Measurements from ENCODE around the gene RNF212. TPM values are rescaled to one million over a fixed set of nuclear protein-coding genes. Genes with fewer than 3 reads are reported as not detected.

The RNF212 gene
- total and polyA plus RNA-seq, 3 experiments from 2014 or later = 1.2 to 2.0 (median 1.2) TPM

DNA sequence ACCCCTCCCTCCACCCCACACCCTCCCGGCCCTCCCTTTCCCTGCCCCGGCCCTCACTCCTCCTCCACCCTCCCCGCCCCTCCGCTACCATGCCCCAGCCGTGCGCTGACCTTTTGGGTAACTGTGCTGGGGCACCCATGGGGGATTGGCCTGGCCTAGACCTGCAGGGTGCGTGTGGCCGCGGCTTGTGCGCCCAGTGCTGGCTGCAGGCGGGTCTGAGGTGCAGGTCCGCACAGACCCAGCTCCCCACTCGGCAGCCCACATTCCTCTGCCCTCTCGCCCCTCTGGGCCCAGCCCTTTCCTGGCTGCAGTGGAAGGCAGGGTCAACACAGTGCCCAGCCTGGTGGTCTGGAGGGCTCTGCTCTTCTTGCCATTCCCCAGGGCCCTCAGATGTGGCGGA lies 77.3 kb downstream of the RNF212 start:
- Mint-ChIP-seq H3K27me3 (peaks cover 0 to 1% of the 10 kb centered on the region in 2 donors), H3K9me3 (no peaks in the 10 kb centered on the region), H3K4me1 (no peaks in the 10 kb centered on the region), H3K27ac (no peak overlapping the region), H3K36me3 (no peaks in the 10 kb centered on the region), H3K4me3 (no peak overlapping the region)
- H3K27ac ChIP-seq (ENCODE audit: low read depth, low read length) = no peak overlapping the region
- H3K4me3 ChIP-seq (ENCODE audit: low read length) = no peak overlapping the region
- ChIA-PET POLR2A (no interaction called here), CTCF (no interaction called here)
- no peak for DNase-seq
- no peaks in the 10 kb centered on the region for H3K36me3 ChIP-seq (ENCODE audit: insufficient read depth, low read length)
- H3K27me3 ChIP-seq (ENCODE audit: insufficient read depth, low read length, poor library complexity, severe bottlenecking) = no peaks in the 10 kb centered on the region
- no peaks in the 10 kb centered on the region for H3K9me3 ChIP-seq (ENCODE audit: low read length)
- no peaks in the 10 kb centered on the region for H3K4me1 ChIP-seq (ENCODE audit: insufficient read depth, low read length)

DNA sequence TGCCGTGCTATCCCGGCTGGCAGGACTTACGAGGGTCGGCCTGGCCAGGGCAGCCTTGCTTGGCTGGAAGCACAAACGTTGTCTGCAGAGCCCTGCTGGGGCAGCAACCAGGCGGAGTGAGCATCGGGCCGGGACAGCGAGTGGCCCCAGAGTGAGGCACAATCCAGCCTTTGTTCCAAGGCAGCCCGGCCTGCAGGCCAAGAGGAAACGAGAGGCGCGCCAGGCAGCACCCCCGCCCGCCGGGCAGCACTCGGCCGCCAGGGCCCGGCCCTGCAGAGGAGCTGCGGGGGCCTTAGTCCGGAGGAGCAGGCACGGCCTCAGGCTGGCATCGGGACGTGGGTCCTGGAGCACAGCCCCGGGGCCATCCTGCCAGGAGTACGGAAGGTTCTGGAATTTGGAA lies 77.9 kb downstream of the RNF212 start:
- H3K36me3 ChIP-seq (ENCODE audit: insufficient read depth, low read length) = no peaks in the 10 kb centered on the region
- Mint-ChIP-seq H3K36me3 (no peaks in the 10 kb centered on the region), H3K4me1 (no peaks in the 10 kb centered on the region), H3K27ac (no peak overlapping the region), H3K4me3 (no peak overlapping the region), H3K27me3 (peaks cover 0 to 1% of the 10 kb centered on the region in 2 donors), H3K9me3 (no peaks in the 10 kb centered on the region)
- H3K27ac ChIP-seq (ENCODE audit: low read depth, low read length) = no peak overlapping the region
- H3K9me3 ChIP-seq (ENCODE audit: low read length) = no peaks in the 10 kb centered on the region
- ChIA-PET CTCF (no interaction called here), POLR2A (no interaction called here)
- no peak for DNase-seq
- H3K4me1 ChIP-seq (ENCODE audit: insufficient read depth, low read length) = no peaks in the 10 kb centered on the region
- no peaks in the 10 kb centered on the region for H3K27me3 ChIP-seq (ENCODE audit: insufficient read depth, low read length, poor library complexity, severe bottlenecking)
- no peak overlapping the region for H3K4me3 ChIP-seq (ENCODE audit: low read length)

- Mint-ChIP-seq H3K4me1 (no peaks in the 10 kb centered on the region), H3K27me3 (peaks cover 0 to 1% of the 10 kb centered on the region in 2 donors)
Observed at GRCh38 chr4:1033840-1034551, 79.4 kb downstream of the RNF212 start.

DNA sequence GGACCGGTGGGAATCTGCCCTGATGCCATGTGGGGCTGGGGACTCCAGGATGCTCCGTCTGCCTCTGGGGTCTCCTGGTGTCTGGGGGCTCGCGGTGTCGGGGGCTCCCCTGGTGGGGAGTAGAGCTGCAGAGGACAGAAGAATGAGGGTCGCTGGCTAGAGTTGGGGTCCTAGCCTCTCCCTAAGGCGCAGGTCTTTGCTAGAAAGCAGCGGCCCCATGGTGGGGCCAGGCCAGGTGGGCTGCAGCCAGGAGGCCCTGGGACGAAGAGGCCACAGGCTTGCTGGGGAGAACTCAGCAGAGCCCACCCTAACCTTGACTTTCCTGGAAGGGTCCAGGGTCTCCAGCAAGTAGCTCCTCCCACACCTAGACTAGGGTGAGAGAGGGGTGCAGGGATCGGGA lies 80.5 kb downstream of the RNF212 start:
- Mint-ChIP-seq H3K36me3 (no peaks in the 10 kb centered on the region), H3K27ac (no peak overlapping the region), H3K27me3 (peaks cover 0 to 1% of the 10 kb centered on the region in 2 donors)

More at GRCh38 chr4:1033840-1034551, 79.4 kb downstream of the RNF212 start:
- H3K9me3 Mint-ChIP-seq = no peaks in the 10 kb centered on the region
- ChIA-PET POLR2A (no interaction called here), CTCF (no interaction called here)
- no peak for DNase-seq
- no peaks in the 10 kb centered on the region for H3K36me3 Mint-ChIP-seq
- Histone ChIP-seq H3K27me3 (ENCODE audit: insufficient read depth, low read length, poor library complexity, severe bottlenecking) (no peaks in the 10 kb centered on the region), H3K4me1 (ENCODE audit: insufficient read depth, low read length) (no peaks in the 10 kb centered on the region), H3K4me3 (ENCODE audit: low read length) (no peak overlapping the region), H3K27ac (ENCODE audit: low read depth, low read length) (no peak overlapping the region), H3K9me3 (ENCODE audit: low read length) (no peaks in the 10 kb centered on the region), H3K36me3 (ENCODE audit: insufficient read depth, low read length) (no peaks in the 10 kb centered on the region)
- no peak overlapping the region for H3K27ac Mint-ChIP-seq
- H3K4me3 Mint-ChIP-seq = no peak overlapping the region

GRCh38 chr4:1031956-1032795 lies 81.2 kb downstream of the RNF212 start:
- POLR2A ChIA-PET = no interaction called here
- Mint-ChIP-seq H3K27ac (no peak overlapping the region), H3K36me3 (no peaks in the 10 kb centered on the region), H3K27me3 (peaks cover 0 to 1% of the 10 kb centered on the region in 2 donors), H3K9me3 (no peaks in the 10 kb centered on the region), H3K4me3 (no peak overlapping the region), H3K4me1 (no peaks in the 10 kb centered on the region)
- no peak overlapping the region for H3K4me3 ChIP-seq (ENCODE audit: low read length)
- no peaks in the 10 kb centered on the region for H3K4me1 ChIP-seq (ENCODE audit: insufficient read depth, low read length)
- no peak for DNase-seq
- H3K27ac ChIP-seq (ENCODE audit: low read depth, low read length) = no peak overlapping the region
- H3K27me3 ChIP-seq (ENCODE audit: insufficient read depth, low read length, poor library complexity, severe bottlenecking) = no peaks in the 10 kb centered on the region
- no peaks in the 10 kb centered on the region for H3K36me3 ChIP-seq (ENCODE audit: insufficient read depth, low read length)
- H3K9me3 ChIP-seq (ENCODE audit: low read length) = no peaks in the 10 kb centered on the region
- CTCF ChIA-PET = no interaction called here

More for the DNA sequence above, 80.5 kb downstream of the RNF212 start:
- ChIA-PET CTCF (no interaction called here), POLR2A (no interaction called here)
- Histone ChIP-seq H3K4me1 (ENCODE audit: insufficient read depth, low read length) (no peaks in the 10 kb centered on the region), H3K27ac (ENCODE audit: low read depth, low read length) (no peak overlapping the region), H3K4me3 (ENCODE audit: low read length) (no peak overlapping the region), H3K36me3 (ENCODE audit: insufficient read depth, low read length) (no peaks in the 10 kb centered on the region), H3K9me3 (ENCODE audit: low read length) (no peaks in the 10 kb centered on the region), H3K27me3 (ENCODE audit: insufficient read depth, low read length, poor library complexity, severe bottlenecking) (no peaks in the 10 kb centered on the region)
- H3K4me1 Mint-ChIP-seq = no peaks in the 10 kb centered on the region
- no peaks in the 10 kb centered on the region for H3K9me3 Mint-ChIP-seq
- no peak overlapping the region for H3K4me3 Mint-ChIP-seq
- no peak for DNase-seq

DNA sequence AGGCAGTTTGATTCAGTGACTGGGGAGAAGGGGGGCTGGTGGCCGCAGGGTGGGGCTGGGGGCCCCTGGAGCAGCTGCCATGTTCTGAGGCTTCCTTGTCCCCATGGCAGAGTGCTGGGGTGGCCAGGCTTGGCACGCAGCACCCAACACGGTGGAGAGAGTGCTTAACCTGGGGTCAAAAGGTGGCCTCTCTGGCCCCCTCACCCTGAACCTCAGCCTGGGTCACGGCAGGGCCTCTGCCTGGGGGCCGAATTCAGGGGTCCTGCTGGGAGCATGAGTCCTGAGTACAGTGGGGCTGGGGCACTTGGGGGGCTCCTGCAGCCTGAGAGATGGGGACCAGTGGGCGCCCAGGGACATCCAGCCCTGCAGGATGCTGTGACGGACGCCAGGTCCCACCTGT lies 82.0 kb downstream of the RNF212 start:
- no peak for DNase-seq
- Mint-ChIP-seq H3K4me3 (no peak overlapping the region), H3K27me3 (peaks cover 0 to 1% of the 10 kb centered on the region in 2 donors), H3K36me3 (no peaks in the 10 kb centered on the region), H3K27ac (no peak overlapping the region), H3K4me1 (peaks cover 0 to 2% (median 0%) of the 10 kb centered on the region in 3 donors), H3K9me3 (no peaks in the 10 kb centered on the region)
- no peaks in the 10 kb centered on the region for H3K27me3 ChIP-seq (ENCODE audit: insufficient read depth, low read length, poor library complexity, severe bottlenecking)
- POLR2A ChIA-PET = no interaction called here
- H3K4me1 ChIP-seq (ENCODE audit: insufficient read depth, low read length) = no peaks in the 10 kb centered on the region
- H3K9me3 ChIP-seq (ENCODE audit: low read length) = no peaks in the 10 kb centered on the region
- no peak overlapping the region for H3K27ac ChIP-seq (ENCODE audit: low read depth, low read length)
- no peak overlapping the region for H3K4me3 ChIP-seq (ENCODE audit: low read length)
- CTCF ChIA-PET = no interaction called here
- no peaks in the 10 kb centered on the region for H3K36me3 ChIP-seq (ENCODE audit: insufficient read depth, low read length)

- Mint-ChIP-seq H3K27ac (no peak overlapping the region), H3K4me1 (peaks cover 4 to 10% (median 7%) of the 10 kb centered on the region in 3 donors), H3K9me3 (no peaks in the 10 kb centered on the region), H3K4me3 (no peak overlapping the region), H3K36me3 (peaks cover 0 to 1% (median 0%) of the 10 kb centered on the region in 3 donors), H3K27me3 (peaks cover 0 to 1% of the 10 kb centered on the region in 2 donors)
- Histone ChIP-seq H3K27ac (ENCODE audit: low read depth, low read length) (no peak overlapping the region), H3K27me3 (ENCODE audit: insufficient read depth, low read length, poor library complexity, severe bottlenecking) (no peaks in the 10 kb centered on the region), H3K4me3 (ENCODE audit: low read length) (no peak overlapping the region), H3K9me3 (ENCODE audit: low read length) (no peaks in the 10 kb centered on the region), H3K4me1 (ENCODE audit: insufficient read depth, low read length) (no peaks in the 10 kb centered on the region), H3K36me3 (ENCODE audit: insufficient read depth, low read length) (no peaks in the 10 kb centered on the region)
- no peak for DNase-seq
- CTCF ChIA-PET = no interaction called here
- POLR2A ChIA-PET = no interaction called here
Observed at GRCh38 chr4:1030559-1030958, 82.8 kb downstream of the RNF212 start.

DNA sequence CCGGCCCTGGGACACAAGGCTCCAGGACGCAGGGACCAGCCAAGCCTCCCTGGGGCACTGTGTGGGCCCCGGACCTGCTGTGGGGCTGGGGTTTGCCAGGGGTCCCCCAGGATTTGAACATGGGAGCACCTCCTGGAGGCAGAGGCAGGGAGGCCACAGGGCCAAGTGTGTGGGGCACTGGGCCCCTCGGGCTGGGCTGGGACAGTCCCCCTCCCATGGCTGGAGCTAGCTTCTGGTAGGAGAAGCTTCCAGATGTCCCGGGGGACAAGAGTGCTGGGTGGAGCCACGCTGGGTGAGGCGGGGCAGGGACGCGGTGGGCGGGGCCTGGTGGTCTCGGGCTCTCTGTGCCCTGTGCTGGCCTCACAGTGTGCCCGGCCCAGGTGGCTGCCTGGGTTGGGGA lies 83.3 kb downstream of the RNF212 start:
- Histone ChIP-seq H3K4me3 (ENCODE audit: low read length) (no peak overlapping the region), H3K27ac (ENCODE audit: low read depth, low read length) (no peak overlapping the region), H3K9me3 (ENCODE audit: low read length) (no peaks in the 10 kb centered on the region), H3K36me3 (ENCODE audit: insufficient read depth, low read length) (no peaks in the 10 kb centered on the region), H3K27me3 (ENCODE audit: insufficient read depth, low read length, poor library complexity, severe bottlenecking) (no peaks in the 10 kb centered on the region), H3K4me1 (ENCODE audit: insufficient read depth, low read length) (no peaks in the 10 kb centered on the region)
- ChIA-PET CTCF (no interaction called here), POLR2A (no interaction called here)
- H3K9me3 Mint-ChIP-seq = no peaks in the 10 kb centered on the region
- H3K4me3 Mint-ChIP-seq = no peak overlapping the region
- H3K4me1 Mint-ChIP-seq = peaks cover 4 to 15% (median 8%) of the 10 kb centered on the region in 3 donors
- DNase-seq = no peak
- H3K27me3 Mint-ChIP-seq = peaks cover 0 to 1% of the 10 kb centered on the region in 2 donors
- no peak overlapping the region for H3K27ac Mint-ChIP-seq
- peaks cover 0 to 7% (median 2%) of the 10 kb centered on the region in 3 donors for H3K36me3 Mint-ChIP-seq

Measured in CD8-positive, alpha-beta memory T cell (primary cell).